ENCODE data around the gene LAG3. TPM values are rescaled to one million over a fixed set of nuclear protein-coding genes. Genes with fewer than 3 reads are reported as not detected.
A peak's percentile ranks its signal among the peaks of the same experiment; 100 is the strongest.

LAG3 gene
- total and polyA plus RNA-seq, 4 donors = 0.82 to 1.7 (median 1.4) TPM

GRCh38 chr12:6824901-6825381 lies 52.6 kb downstream of the LAG3 start:
- 55 to 74% methylated on average over 12 of the region's 12 CpGs for WGBS, 2 donors
- H3K9me3 ChIP-seq (ENCODE audit: control insufficient read depth in 4 of 4, insufficient read depth in 3 of 4, low read length in 3 of 4) = no peaks in the 10 kb centered on the region
- H3K4me1 ChIP-seq (ENCODE audit: control insufficient read depth in 5 of 5, insufficient read depth in 5 of 5, low read length in 5 of 5) = peaks cover 0 to 42% (median 9%) of the 10 kb centered on the region in 5 donors
- H3K36me3 ChIP-seq (ENCODE audit: control insufficient read depth in 4 of 4, insufficient read depth in 4 of 4, low read length in 4 of 4) = peaks cover 0 to 2% (median 0%) of the 10 kb centered on the region in 4 donors
- H3K27ac ChIP-seq (ENCODE audit: low read depth in 1 of 2, low read length in 1 of 2) = no peak overlapping the region
- DNase-seq (no peak), ATAC-seq (ENCODE audit: insufficient read depth, low FRiP score) (no peak)
- peaks cover 0 to 12% (median 3%) of the 10 kb centered on the region in 3 donors for H3K27me3 ChIP-seq (ENCODE audit: control insufficient read depth in 3 of 3, insufficient read depth in 3 of 3, low read length in 2 of 3)
- no peak overlapping the region for H3K4me3 ChIP-seq
- TF ChIP-seq, protein P1, sequence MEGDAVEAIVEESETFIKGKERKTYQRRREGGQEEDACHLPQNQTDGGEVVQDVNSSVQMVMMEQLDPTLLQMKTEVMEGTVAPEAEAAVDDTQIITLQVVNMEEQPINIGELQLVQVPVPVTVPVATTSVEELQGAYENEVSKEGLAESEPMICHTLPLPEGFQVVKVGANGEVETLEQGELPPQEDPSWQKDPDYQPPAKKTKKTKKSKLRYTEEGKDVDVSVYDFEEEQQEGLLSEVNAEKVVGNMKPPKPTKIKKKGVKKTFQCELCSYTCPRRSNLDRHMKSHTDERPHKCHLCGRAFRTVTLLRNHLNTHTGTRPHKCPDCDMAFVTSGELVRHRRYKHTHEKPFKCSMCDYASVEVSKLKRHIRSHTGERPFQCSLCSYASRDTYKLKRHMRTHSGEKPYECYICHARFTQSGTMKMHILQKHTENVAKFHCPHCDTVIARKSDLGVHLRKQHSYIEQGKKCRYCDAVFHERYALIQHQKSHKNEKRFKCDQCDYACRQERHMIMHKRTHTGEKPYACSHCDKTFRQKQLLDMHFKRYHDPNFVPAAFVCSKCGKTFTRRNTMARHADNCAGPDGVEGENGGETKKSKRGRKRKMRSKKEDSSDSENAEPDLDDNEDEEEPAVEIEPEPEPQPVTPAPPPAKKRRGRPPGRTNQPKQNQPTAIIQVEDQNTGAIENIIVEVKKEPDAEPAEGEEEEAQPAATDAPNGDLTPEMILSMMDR (IDR thresholded peaks at IDR 0.05; ENCODE audit: control extremely low read depth, extremely low read depth) = no peak
- H3K9ac ChIP-seq (ENCODE audit: insufficient read depth in 1 of 2, low read length in 2 of 2) = no peak overlapping the region

- Histone ChIP-seq H3K9ac (ENCODE audit: insufficient read depth in 1 of 2, low read length in 2 of 2) (no peak overlapping the region), H3K4me1 (ENCODE audit: control insufficient read depth in 5 of 5, insufficient read depth in 5 of 5, low read length in 5 of 5) (peaks cover 0 to 44% (median 9%) of the 10 kb centered on the region in 5 donors), H3K4me3 (no peak overlapping the region), H3K27ac (ENCODE audit: low read depth in 1 of 2, low read length in 1 of 2) (no peak overlapping the region), H3K9me3 (ENCODE audit: control insufficient read depth in 4 of 4, insufficient read depth in 3 of 4, low read length in 3 of 4) (no peaks in the 10 kb centered on the region), H3K36me3 (ENCODE audit: control insufficient read depth in 4 of 4, insufficient read depth in 4 of 4, low read length in 4 of 4) (no peaks in the 10 kb centered on the region), H3K27me3 (ENCODE audit: control insufficient read depth in 3 of 3, insufficient read depth in 3 of 3, low read length in 2 of 3) (peaks cover 0 to 12% (median 3%) of the 10 kb centered on the region in 3 donors)
- 17% methylated on average over 19 of the region's 19 CpGs for WGBS, 2 donors
- ATAC-seq (ENCODE audit: insufficient read depth, low FRiP score) (peak; percentile 79), DNase-seq (peak; percentile 90 to 91 (median 91))
- TF ChIP-seq, protein P1 (IDR thresholded peaks at IDR 0.05; ENCODE audit: control extremely low read depth, extremely low read depth) = peak; percentile 92
These were observed 53.2 kb downstream of the LAG3 start for GRCh38 chr12:6825398-6826124.

DNA sequence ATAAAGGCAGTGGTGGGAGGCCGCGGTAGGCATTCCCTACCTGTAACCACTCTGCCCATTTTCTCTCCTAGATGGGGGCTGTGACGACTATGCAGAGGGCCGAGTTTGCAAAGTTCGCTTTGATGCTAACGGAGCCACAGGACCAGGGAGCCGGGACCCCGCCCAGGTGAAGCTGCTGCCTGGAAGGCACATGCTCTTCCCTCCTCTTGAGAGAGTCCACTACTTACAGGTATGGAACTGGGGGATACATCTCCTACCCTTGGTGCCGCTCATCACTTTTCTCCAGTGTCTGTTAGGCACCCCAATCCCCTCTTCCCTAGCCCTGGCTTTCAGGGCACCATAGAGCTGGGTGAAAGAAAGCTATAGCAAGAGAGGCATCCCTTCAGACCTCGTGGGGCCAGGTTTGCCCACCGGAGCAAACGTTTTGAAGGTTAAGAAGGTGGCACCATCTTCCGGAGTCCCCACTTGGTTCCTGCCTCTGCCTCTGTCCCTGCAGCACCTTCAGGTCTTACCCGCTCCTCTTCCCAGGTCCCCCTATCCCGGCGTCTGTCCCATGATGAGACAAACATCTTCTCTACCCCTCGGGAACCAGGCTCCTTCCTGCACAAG lies 53.9 kb downstream of the LAG3 start:
- no peak for ATAC-seq (ENCODE audit: insufficient read depth, low FRiP score)
- Histone ChIP-seq H3K4me3 (no peak overlapping the region), H3K36me3 (ENCODE audit: control insufficient read depth in 4 of 4, insufficient read depth in 4 of 4, low read length in 4 of 4) (peaks cover 0 to 2% (median under 1%) of the 10 kb centered on the region in 4 donors), H3K9me3 (ENCODE audit: control insufficient read depth in 4 of 4, insufficient read depth in 3 of 4, low read length in 3 of 4) (no peaks in the 10 kb centered on the region), H3K9ac (ENCODE audit: insufficient read depth in 1 of 2, low read length in 2 of 2) (no peak overlapping the region), H3K4me1 (ENCODE audit: control insufficient read depth in 5 of 5, insufficient read depth in 5 of 5, low read length in 5 of 5) (peaks cover 0 to 37% (median 5%) of the 10 kb centered on the region in 5 donors), H3K27ac (ENCODE audit: low read depth in 1 of 2, low read length in 1 of 2) (no peak overlapping the region), H3K27me3 (ENCODE audit: control insufficient read depth in 3 of 3, insufficient read depth in 3 of 3, low read length in 2 of 3) (peaks cover 0 to 12% (median 3%) of the 10 kb centered on the region in 3 donors)
- DNase-seq = no peak
- TF ChIP-seq, protein P1 (IDR thresholded peaks at IDR 0.05; ENCODE audit: control extremely low read depth, extremely low read depth) = no peak
- 83 to 87% methylated on average over 17 of the region's 17 CpGs for WGBS, 2 donors
